Islet precursor cell (in vitro differentiated cells): ENCODE results near the gene RNF187.
A peak's percentile ranks its signal among the peaks of the same experiment; 100 is the strongest.
"Not testable (repeated sequence)": the region's sequence is repeated elsewhere in the genome, so short reads cannot be mapped to it uniquely, and the experiment has no call there.

Experiments
- DNase-seq: peaks from one replicate; pipeline ENCODE4 v3.0.0-alpha.2; 2018

The RNF187 gene

DNA sequence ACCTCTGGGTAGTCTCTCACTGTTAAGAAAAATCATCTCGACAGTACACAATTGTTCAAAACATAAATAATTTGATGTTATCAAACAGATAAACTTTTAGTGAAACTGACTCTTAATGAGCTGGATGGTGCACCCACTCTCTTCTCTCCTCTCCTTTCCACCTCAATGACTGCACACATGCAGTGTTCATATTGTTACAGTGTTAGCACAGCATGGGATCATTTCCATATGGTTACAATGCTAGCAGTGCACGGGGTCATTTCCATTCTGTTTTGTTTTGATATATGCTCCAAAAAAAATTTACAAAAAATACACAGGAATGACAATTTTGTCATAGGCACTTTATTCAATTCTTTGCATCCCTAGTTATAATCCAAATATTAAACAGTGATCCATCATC, 26.4 kb upstream of the RNF187 start:
- no peak for DNase-seq

DNA sequence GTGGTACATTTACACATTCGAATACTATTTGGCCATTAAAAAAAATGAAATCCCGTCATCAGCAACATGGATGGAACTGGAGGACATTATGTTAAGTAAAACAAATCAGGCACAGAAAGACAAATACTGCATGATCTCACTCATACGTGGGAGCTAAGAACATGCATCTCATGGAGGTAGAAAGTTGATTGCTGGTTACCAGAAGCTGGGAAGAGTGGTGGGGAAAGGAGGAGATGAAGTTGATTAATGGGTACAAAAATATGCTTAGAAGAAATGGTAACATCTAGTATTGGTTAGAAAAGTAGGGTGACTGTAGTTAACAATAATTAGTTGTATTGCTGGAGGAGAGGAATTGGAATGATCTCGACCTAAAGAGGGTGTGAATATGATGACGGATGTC, 24.6 kb upstream of the RNF187 start:
- no peak for DNase-seq

DNA sequence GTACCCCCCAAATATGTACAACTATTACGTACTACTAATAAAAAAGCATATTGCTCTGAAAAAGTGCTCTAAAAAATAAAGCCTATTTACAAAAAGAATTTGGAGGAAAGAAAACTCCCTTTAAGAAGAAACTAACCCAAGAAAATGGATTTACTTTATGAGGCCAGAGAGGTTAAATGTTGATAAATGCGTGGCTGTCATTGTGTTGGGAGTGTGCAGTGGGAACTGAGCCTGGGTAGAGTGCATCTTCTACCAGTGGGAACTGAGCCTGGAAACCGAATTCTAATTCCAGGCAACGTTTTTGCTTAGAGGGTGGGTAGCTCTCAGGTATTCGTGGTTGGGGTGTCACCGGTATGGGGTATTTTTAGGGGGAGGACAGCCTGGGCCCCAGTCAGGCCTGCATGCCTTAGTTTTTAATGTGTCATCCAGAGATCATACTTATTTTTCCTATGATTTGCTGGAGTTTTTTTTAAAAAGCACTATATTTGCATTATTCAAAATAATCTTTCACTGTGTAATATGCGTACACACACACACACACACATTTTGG, 24.1 kb upstream of the RNF187 start:
- DNase-seq: no peak

DNA sequence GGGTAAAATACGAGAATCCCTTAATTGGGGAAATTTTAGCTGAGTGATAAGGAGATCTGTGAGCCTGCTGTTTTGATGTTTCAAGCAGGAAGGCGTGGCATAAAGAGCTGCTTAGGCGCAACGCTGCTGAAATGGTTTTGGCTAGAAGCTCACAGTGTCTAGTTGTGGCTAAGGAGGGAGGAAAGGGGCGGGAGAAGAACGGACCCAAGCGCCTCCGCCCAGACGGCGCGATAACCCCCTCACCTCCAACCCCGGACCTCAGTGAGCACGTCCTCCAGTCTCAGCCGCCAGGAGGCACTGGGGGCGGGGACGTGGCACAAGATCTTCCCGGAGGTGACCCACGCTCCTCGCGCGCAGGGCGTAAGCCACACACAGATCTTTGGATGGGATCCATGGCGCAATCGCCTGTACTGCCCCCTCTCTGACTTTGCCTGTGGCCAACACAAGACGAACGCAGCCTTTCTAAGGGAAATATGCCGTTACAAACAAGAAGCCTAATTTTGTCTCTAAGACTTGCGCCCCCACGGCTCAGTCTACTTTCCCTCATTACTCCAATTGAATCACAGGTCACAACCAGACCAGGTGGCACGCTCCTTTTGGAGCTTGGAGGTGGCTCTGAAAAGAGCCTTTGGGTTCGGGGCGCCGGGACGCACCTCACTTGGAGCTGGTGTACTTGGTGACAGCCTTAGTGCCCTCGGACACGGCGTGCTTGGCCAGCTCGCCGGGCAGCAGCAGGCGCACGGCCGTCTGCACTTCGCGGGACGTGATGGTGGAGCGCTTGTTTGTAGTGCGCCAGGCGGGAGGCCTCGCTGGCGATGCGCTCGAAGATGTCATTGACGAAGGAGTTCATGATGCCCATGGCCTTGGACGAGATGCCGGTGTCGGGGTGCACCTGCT, 23.4 kb upstream of the RNF187 start:
- DNase-seq: peak; percentile 87

DNA sequence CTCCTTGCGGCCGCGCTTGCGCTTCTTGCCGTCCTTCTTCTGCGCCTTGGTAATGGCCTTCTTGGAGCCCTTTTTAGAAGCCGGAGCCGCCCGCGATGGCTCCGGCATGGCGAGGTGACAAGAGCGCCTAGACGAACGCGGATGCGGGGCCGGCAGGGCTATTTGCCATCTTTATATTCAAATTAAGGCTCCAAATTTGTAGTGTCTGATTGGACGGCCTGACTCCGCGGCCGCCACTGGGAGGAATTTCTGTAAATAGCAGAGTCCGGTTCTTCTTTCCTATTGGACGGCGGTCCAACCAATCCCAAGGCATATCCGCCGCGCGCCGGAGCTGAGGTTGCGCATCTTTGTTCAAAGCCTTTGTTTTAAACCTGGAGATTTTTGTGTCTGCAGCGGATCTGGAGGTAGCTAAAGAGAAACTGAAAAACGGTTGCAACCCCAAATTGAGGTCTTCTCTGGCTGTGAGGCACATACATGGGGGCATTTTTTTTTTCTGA, 22.6 kb upstream of the RNF187 start:
- peak; percentile 91 for DNase-seq

DNA sequence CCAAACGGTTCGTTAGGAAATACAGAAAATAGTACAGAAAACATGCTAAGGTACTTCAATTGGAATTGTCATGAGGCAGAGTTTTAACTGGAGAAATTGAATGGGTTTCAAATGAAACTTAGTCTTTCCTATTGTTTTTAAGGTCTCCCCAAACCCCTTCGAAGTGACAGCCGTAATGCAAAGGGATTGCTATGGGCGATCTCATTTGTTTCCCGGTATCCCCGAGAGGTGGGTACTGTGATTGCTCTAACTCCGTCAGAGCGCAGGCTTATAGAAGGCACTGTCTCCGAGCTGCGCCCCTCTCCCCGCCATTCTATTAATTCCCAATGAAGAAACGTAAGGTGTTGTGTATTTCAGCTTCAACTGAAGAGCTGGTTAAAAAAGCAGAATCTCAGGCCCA, 22.0 kb upstream of the RNF187 start:
- DNase-seq: no peak

DNA sequence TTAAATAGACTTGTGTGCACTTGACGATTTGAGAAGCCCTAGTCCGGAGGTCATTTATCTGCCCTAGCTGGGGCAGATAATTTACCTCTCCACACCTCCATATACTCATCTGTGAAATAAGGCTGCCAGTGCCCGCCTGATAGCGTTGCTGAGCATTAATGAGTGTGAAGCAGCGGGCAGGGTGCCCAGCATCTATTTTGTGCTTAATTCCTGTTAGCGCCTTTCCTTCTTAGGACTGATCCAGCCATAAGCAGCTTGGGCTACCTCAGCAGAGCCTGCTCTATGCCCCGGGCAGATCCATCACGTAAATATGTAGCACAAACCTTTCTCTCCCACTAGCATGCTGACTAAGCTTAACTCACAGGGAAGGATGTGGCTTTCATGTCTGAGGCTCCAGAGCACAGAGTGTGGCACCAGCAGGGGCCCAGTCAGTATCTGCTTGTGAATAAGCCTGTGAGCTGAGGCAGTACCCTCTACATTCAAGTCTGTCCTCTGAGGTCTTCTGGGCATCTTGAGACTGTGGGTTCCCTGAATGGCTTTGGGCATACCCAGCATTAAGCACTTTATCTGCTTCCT, 21.5 kb upstream of the RNF187 start:
- no peak for DNase-seq

DNA sequence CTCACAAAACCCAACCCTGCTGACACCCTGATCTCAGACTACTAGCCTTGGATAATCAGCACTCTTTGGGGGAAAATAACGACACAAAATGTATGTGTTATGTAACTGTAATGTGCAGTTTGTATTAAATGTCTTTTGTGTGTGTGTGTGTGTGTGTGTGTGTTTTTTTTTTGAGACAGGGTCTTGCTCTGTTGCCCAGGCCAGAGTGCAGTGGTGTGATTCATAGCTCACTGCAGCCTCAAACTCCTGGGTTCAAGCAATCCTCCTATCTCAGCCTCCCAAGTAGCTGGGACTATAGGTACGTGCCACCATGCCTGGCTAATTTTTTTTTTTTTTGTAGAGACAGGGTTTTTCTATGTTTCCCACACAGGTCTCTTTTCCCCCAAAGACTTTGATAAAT, 19.0 kb upstream of the RNF187 start:
- not testable (repeated sequence) for DNase-seq

DNA sequence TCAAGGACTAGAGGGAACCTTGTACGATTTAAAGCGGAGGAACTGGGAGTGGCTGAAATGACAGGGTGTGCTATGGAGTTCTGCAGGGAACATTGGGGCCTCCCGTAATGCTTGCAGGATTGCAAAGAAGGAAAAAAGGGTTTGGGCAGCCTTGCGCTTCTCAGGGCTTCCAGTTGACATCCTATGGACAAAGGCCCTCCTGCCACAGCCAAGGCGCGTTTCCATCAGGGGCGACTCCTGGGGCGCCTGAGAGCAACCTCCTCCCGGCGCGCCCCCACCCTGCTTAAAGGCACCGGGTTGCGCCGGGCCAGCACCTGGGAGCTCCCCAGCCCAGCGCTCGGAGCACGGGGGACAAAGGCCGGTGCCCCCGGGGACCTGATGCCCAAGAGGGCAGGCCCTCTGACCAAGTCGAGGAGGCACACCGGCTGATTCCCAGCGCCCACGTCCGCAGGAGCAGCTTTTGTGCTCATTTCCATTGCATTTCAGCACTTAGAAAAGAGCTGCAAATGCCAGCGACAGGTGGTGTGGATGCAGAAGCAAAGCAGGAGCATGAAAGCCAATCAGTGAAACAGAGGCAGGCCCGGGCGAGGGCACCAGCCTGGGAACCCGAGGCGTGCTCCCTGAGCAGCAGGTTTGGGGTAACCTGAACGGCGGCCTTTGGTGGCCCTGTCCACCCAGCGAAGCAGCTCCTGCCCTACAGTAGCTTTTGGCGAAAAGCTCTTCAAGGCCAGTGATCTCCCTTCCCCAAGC, 17.6 kb upstream of the RNF187 start:
- DNase-seq: no peak

DNA sequence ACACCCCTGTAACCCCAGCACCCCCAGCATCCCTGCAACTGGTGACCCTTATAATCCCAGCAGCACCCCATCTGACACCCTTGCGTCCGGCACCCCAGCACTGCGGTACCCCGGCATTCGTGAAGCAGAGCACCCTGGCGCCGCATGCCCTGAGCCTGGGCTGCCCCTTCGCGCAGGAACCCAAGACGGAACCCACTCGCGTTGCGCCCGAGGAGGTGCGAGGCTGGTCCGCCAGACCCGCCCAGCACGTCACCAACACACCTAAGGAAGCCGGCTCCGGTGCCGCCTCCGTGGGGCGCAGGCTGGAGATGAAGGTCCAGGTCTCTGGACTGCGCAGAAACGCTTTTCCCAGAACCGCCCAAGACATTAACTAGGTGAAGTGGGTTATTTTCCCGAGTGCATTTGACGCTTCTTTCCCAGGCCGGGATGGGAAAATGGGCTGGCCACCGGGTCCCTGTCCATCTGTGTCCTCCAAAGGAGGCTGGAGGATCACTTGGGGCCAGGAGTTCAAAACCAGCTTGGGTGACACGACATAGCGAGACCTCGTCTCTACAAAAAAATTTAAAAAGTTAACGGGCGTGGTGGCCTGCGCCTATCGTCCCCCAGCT, 15.9 kb upstream of the RNF187 start:
- no peak for DNase-seq

DNA sequence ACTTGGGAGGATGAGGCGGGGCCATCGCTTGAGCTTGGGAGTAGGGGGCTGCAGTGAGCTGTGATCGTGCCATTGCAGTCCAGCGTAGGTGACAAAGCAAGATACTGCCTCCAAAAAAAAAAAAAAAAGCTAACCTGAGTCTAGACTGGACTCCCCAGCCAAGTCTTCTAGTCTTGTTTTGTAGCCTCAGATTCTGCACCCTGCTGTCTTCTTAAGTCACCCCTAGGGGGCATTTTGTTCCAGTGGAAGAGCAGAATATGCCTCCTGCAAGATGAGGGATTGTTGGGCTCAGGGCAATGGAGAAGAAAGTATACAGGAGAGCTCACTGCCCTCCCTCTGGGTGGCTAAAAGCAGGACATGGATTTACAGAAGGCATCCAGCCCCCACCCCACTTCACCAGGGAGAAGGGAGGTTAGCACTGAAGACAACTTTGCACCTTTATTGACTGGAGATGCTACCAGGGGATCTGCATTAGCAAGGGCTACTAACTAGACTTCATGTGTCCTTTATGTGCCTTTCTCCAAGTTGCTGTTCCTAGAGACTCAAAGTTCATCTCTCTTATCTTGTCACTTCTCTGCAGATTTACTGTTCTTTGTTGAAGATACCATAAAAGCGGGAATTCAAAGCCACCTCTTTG, 15.3 kb upstream of the RNF187 start:
- DNase-seq: no peak

DNA sequence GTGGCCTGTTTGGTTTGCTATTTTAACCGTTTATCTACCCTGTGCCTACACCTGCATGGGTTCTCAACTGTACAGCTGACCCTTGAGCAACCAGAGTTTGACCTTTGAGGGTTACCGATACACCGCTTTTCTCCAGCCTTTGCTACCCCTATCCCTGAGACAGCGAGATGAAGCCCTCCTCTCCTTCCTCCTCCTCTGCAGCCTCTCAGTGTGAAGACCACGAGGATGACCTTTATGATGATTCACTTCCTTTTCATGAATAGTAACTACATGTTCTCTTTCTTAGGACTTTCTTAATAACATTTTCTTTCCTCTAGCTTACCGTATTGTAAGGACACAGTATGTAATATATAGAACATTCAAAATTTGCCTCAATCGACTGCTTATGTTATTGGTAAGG, 14.5 kb upstream of the RNF187 start:
- DNase-seq: no peak

DNA sequence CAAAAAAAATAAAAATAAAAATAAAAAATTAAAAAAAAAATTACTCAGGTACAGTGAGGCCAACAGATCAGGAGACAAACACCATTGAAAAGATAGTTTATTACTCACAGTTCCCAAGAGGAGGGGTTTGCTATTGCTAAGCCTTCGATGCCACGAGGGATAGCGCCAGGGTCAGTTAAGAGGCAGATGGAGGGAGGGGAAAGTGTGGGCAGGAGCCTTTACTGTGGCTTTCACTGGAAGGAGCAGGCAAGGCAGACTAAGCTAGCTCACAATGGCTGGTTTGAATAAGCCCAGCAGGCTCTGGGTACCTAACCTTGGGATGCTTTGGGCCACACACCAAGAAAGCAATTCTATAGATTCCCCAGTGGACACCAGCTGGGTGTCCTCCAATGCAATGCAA, 12.7 kb upstream of the RNF187 start:
- no peak for DNase-seq

DNA sequence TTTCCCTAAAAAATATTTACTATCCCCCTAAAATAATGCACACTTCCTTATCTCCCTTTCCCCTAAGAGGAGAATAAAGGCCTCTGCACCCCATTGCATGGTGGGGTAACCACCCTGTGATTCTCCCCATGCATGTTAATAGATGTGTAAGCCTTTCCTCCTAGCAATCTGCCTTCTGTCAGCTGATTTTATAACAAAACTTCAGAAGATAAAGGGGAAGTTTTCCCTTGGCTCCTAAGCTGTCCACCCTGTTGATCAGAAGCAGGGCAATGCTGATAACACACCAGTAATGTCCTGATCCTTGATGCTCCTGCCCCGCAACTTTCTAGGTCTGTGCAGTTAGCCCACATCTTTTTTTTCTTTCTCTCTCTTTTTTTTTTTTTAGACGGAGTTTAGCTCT, 11.4 kb upstream of the RNF187 start:
- no peak for DNase-seq

DNA sequence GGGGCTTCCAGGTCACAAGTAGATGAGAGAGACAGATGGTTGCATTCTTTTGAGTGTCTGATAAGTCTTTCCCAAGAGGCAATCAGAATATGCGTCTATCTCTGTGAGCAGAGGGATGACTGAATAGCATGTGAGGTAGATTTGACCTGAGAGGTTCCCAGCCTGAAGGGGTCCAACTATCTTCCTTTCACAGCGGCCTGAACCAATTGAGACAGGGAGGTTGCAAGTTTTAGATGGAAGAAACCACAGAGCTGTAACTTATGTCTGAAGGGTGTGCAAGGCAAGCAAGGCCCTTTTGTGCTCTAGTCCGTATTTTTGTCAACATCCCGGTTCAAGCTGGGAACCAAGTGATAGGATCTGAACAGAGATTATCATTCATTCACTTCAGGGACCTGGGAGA, 9.9 kb upstream of the RNF187 start:
- no peak for DNase-seq

DNA sequence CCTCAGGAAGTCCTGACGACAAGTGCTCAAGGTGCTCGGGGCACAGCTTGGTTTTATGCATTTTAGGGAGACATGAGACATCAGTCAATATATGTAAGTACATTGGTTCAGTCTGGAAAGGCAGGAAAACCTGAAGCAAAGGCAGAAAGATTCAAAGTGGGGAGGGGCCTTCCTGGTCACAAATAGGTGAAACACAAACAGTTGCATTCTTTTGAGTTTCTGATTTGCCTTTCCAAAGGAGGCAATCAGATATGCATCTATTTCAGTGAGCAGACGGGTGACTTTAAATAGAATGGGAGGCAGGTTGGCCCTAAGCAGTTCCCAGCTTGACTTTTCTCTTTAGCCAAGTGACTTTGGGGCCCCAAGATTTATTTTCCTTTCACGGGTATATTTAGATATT, 8.9 kb upstream of the RNF187 start:
- DNase-seq: no peak

DNA sequence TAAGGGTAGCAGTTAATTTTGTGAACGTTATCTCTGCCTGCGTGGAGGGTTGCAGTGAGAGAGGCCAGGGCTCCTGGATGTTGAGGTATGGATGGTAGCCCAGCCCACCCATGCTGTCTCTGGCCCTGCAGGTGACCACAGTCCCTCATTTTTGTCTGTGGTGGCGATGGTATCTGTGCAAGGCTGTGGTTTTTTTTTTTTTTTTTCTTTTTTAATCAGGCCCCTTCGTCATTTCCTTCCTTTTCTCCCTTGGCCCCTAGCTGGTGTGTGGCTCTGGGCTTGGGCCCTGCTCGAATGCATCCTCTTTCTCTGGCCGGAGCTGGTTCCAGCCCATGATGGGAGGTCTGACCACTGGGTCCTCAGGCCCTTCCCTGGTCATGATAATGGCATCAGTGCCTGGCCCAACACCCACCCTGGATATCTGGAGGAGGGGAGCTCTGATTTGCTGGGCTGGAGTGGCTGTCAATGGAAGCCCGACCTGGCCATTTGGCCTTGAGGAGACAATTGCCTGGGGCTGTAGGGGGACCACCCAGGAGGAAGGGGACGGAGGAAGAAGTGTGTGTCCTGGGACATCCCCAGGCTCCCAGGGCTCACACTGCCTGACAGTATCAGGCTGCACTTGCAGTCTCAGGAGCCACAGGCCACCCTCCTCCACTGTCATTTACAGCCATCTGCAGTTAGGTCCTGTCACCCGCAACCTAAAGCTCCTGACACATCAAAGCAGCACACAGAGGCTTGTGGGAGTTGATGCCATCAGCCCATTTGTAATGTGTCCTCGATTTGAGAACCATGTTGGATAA, 8.1 kb upstream of the RNF187 start:
- no peak for DNase-seq

DNA sequence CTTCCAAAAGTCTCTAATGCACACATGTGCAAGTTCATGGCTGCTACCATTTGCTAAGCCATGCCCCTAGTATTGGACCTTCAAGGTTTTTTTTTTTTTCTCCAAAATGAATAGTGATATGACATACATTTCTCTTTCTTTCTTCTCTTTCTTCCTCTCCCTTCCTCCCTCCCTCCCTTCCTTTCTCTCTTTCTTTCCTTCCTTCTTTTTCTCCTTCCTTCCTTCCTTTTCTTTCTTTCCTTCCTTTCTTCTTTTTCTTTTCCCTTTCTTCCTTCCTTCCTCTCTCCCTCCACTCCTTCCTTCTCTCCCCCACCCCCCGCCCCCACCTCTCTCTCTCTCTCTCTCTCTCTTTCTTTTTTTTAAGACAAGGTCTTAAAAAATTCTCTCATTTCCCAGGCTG, 3.4 kb upstream of the RNF187 start:
- no peak for DNase-seq

DNA sequence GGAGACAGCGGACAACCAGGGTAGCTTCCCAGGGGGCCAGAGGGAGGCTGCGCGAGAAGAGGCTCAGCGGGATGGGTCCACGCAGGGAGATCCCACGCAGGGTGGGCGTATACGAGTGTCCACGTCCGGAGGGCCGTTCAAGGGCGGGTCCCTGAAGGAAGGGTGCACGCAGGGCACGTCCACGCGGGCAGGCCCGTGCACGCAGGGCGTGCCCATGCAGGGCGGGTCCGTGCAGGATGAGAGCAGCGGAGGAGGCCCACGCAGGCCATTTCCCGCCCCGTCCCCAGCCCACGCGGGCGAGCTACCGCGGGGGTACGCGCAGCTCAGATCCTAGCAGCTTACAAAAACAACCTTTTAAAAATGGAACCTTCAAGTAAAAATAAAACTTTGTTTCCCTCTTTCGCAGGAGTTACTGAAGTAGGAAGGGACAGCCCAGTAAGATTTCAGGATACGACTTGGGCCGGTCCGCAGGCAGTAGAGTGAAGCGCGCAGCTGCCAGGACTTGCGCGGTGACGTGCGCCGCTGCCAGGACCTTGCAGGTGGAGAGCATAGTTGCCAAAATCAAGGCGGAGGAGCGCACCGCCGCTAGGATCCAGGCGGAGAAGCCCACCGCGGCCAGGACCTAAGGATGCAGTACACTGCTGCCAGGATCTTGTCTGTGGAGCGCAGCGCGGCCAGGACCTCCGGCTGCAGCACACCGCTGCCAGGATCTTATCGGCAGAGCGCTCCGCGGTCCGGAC, 416 bp upstream of the RNF187 start:
- peak; percentile 95 for DNase-seq

DNA sequence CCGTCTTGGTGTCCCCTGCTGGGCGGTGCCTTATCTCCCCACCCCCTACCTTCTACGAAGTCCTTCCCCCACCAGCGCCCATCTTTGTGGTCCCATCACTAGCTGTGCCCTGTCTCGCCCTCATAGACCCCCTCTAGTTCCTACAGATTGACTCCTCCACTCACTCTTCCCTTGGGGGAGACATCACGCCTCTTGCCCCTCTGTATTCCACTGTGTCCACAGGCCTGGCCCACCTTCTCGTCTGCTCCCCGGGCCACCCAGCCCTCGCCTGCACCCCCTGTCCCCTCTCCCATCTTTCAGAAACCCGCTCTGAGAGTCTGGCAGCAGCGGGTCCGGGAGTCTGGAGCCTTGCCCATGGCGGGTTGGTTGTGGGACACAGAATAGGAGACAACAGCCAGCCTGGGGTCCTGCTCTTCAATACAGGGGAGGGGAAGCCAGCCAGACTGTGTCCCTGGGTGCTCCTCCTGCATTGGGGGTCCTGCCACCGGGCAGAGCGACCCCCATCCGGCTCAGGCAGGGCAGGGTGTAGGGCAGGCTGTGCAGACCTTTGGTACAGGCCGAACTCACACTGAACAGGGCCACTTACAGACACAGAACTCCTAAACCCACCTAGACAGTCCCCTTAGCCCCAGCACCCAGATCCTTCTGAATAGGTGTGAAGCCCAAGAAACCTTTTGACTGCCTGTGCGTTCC, 1.1 kb downstream of the RNF187 start:
- DNase-seq: no peak
